ENCODE data around the gene ICA1.
"Not testable (repeated sequence)": the region's sequence is repeated elsewhere in the genome, so short reads cannot be mapped to it uniquely, and the experiment has no call there.

ICA1 gene

DNA sequence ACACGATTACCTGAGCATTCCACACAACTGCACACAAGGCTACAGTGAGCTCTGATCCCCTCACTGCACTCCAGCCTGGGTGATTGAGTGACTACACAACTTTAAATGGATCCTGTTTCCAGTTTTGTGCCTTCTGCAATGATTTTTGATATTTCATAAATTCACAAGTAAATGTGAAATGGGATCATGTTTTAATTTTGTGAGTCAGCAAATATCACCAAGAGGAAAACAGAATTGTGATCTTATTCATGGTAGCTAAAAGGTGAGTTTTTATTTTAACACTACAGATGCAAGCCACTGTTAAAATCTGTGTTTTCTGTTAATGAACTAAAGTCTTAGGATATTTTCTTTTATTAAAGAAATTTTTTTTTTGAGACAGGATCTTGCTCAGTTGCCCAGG, 11.4 kb downstream of the ICA1 start:
- no peaks in the 10 kb centered on the region for H4K20me1 ChIP-seq (ENCODE audit: insufficient read depth)
- no peaks in the 10 kb centered on the region; the same call in 1 of the 2 replicates for H3K36me3 ChIP-seq (ENCODE audit: insufficient read depth)
- H2AFZ ChIP-seq (ENCODE audit: low read depth) = no peak overlapping the region
- no peak overlapping the region for H3K27ac ChIP-seq
- H3K9ac ChIP-seq = no peak overlapping the region
- H3K27me3 ChIP-seq (ENCODE audit: insufficient read depth, low read depth) = no peaks in the 10 kb centered on the region
- no peak overlapping the region for H3K4me3 ChIP-seq (IDR thresholded peaks at IDR 0.05; ENCODE audit: insufficient read depth, low read depth, low read length)
- no peaks in the 10 kb centered on the region for H3K4me1 ChIP-seq (ENCODE audit: low read depth, poor library complexity, severe bottlenecking)
- H3K4me2 ChIP-seq = no peak overlapping the region
- no peak for TF ChIP-seq CTCF (conservative IDR thresholded peaks at IDR 0.05; ENCODE audit: low read depth, low read length)
- H3K79me2 ChIP-seq (ENCODE audit: insufficient read depth, low read depth) = no peaks in the 10 kb centered on the region

DNA sequence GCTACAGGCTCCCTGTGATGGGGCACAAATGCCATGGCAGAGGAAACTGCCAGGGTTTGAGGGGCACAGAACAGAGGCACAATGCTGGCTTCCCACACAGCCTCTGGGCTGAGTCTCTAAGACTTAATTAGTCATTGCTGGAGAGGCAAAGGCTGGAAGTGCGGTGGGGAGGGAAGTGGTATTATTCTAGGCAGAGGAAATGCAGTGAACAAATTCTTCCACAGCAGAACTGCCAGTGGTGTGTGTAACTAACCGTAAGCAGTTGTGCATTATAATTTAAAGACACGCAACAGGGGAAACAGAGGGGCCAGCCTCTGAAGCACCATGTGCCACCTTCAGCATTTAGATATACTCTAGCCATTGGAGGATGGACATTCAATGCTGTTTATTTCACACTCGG, 12.8 kb downstream of the ICA1 start:
- H3K27me3 ChIP-seq (ENCODE audit: insufficient read depth, low read depth) = no peaks in the 10 kb centered on the region
- H3K4me1 ChIP-seq (ENCODE audit: low read depth, poor library complexity, severe bottlenecking) = no peaks in the 10 kb centered on the region
- H3K79me2 ChIP-seq (ENCODE audit: insufficient read depth, low read depth) = no peaks in the 10 kb centered on the region
- no peak overlapping the region for H3K4me3 ChIP-seq (IDR thresholded peaks at IDR 0.05; ENCODE audit: insufficient read depth, low read depth, low read length)
- no peak overlapping the region for H3K4me2 ChIP-seq
- no peak overlapping the region for H3K9ac ChIP-seq
- no peak for TF ChIP-seq CTCF (conservative IDR thresholded peaks at IDR 0.05; ENCODE audit: low read depth, low read length)
- H4K20me1 ChIP-seq (ENCODE audit: insufficient read depth) = no peaks in the 10 kb centered on the region
- H3K36me3 ChIP-seq (ENCODE audit: insufficient read depth) = no peaks in the 10 kb centered on the region; the same call in 1 of the 2 replicates
- H3K27ac ChIP-seq = no peak overlapping the region
- H2AFZ ChIP-seq (ENCODE audit: low read depth) = no peak overlapping the region

DNA sequence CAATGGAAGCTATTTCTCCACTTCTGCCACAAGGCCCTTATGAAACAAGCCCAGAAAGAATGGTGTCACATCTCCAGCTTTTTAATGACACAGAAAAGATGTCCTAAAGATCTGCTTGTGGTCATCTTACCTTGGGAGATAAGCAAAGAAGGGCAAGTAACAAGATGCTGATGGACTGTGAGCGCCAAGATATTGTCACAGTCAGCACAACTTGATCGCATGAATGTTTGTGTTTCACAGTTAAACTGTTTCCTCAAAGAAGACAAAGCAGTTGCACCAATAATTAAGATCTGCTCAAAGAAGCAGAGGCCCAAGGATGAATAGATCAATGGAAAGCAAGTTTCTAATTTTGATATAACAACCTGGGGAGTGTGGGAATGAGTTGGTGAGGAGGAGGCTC, 15.9 kb downstream of the ICA1 start:
- TF ChIP-seq CTCF (conservative IDR thresholded peaks at IDR 0.05; ENCODE audit: low read depth, low read length) = no peak
- Histone ChIP-seq H4K20me1 (ENCODE audit: insufficient read depth) (no peaks in the 10 kb centered on the region), H3K27me3 (ENCODE audit: insufficient read depth, low read depth) (no peaks in the 10 kb centered on the region), H3K27ac (no peak overlapping the region), H2AFZ (ENCODE audit: low read depth) (no peak overlapping the region), H3K9ac (no peak overlapping the region), H3K4me3 (IDR thresholded peaks at IDR 0.05; ENCODE audit: insufficient read depth, low read depth, low read length) (no peak overlapping the region), H3K79me2 (ENCODE audit: insufficient read depth, low read depth) (no peaks in the 10 kb centered on the region), H3K36me3 (ENCODE audit: insufficient read depth) (no peaks in the 10 kb centered on the region), H3K4me1 (ENCODE audit: low read depth, poor library complexity, severe bottlenecking) (no peaks in the 10 kb centered on the region), H3K4me2 (no peak overlapping the region)

DNA sequence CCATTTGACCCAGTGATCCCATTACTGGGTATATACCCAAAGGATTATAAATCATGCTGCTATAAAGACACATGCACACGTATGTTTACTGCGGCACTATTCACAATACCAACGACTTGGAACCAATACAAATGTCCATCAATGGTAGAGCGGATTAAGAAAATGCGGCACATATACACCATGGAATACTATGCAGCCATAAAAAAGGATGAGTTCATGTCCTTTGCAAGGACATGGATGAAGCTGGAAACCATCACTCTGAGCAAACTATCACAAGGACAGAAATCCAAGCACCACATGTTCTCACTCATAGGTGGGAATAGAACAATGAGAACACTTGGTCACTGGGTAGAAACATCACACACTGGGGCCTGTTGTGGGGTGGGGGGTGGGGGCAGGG, 16.9 kb downstream of the ICA1 start:
- not testable (repeated sequence) for H3K36me3 ChIP-seq (ENCODE audit: insufficient read depth); H3K9ac ChIP-seq; H4K20me1 ChIP-seq (ENCODE audit: insufficient read depth); H3K4me2 ChIP-seq; H2AFZ ChIP-seq (ENCODE audit: low read depth); H3K27ac ChIP-seq; H3K4me3 ChIP-seq (IDR thresholded peaks at IDR 0.05; ENCODE audit: insufficient read depth, low read depth, low read length); H3K27me3 ChIP-seq (ENCODE audit: insufficient read depth, low read depth); H3K4me1 ChIP-seq (ENCODE audit: low read depth, poor library complexity, severe bottlenecking); H3K79me2 ChIP-seq (ENCODE audit: insufficient read depth, low read depth)

GRCh38 chr7:8243059-8243458, 18.9 kb downstream of the ICA1 start:
- H2AFZ ChIP-seq (ENCODE audit: low read depth); H3K27me3 ChIP-seq (ENCODE audit: insufficient read depth, low read depth); H3K9ac ChIP-seq; H3K4me1 ChIP-seq (ENCODE audit: low read depth, poor library complexity, severe bottlenecking); H3K79me2 ChIP-seq (ENCODE audit: insufficient read depth, low read depth); H4K20me1 ChIP-seq (ENCODE audit: insufficient read depth); H3K4me3 ChIP-seq (IDR thresholded peaks at IDR 0.05; ENCODE audit: insufficient read depth, low read depth, low read length); H3K36me3 ChIP-seq (ENCODE audit: insufficient read depth); H3K27ac ChIP-seq; H3K4me2 ChIP-seq: not testable (repeated sequence)

- H3K27me3 ChIP-seq (ENCODE audit: insufficient read depth, low read depth); H3K36me3 ChIP-seq (ENCODE audit: insufficient read depth); H3K79me2 ChIP-seq (ENCODE audit: insufficient read depth, low read depth); H3K4me3 ChIP-seq (IDR thresholded peaks at IDR 0.05; ENCODE audit: insufficient read depth, low read depth, low read length); H2AFZ ChIP-seq (ENCODE audit: low read depth); H3K27ac ChIP-seq; H3K4me1 ChIP-seq (ENCODE audit: low read depth, poor library complexity, severe bottlenecking); H3K4me2 ChIP-seq; H3K9ac ChIP-seq; H4K20me1 ChIP-seq (ENCODE audit: insufficient read depth): not testable (repeated sequence)
Observed at GRCh38 chr7:8239702-8240362, 22.1 kb downstream of the ICA1 start.
